ENCODE data around the gene EFCAB12.

DNA sequence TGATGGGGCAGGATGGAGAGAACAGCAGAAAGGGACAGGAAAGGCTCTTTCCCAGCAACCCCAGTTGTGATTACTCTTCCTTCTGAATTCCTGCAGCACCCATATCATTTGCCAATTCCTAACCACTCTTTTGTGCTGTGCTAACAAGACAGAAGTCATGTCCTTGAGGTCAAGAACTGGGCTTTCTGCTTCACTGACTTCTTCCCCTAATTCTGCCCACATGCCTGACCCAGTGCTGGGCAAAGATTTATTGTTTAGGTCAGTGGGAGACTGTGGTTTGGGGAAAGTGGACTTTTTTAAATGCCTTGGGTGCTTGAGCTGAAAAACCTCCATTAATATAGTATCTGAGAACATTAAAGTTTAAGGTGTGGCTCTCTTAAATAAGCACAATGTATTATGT, 4.2 kb upstream of the EFCAB12 start:
- no peak for TF ChIP-seq CTCF (IDR thresholded peaks at IDR 0.05; ENCODE audit: insufficient read depth, low read length)
- TF ChIP-seq POLR2AphosphoS5 (IDR thresholded peaks at IDR 0.05; ENCODE audit: low read depth) = no peak
- TF ChIP-seq, protein P1, sequence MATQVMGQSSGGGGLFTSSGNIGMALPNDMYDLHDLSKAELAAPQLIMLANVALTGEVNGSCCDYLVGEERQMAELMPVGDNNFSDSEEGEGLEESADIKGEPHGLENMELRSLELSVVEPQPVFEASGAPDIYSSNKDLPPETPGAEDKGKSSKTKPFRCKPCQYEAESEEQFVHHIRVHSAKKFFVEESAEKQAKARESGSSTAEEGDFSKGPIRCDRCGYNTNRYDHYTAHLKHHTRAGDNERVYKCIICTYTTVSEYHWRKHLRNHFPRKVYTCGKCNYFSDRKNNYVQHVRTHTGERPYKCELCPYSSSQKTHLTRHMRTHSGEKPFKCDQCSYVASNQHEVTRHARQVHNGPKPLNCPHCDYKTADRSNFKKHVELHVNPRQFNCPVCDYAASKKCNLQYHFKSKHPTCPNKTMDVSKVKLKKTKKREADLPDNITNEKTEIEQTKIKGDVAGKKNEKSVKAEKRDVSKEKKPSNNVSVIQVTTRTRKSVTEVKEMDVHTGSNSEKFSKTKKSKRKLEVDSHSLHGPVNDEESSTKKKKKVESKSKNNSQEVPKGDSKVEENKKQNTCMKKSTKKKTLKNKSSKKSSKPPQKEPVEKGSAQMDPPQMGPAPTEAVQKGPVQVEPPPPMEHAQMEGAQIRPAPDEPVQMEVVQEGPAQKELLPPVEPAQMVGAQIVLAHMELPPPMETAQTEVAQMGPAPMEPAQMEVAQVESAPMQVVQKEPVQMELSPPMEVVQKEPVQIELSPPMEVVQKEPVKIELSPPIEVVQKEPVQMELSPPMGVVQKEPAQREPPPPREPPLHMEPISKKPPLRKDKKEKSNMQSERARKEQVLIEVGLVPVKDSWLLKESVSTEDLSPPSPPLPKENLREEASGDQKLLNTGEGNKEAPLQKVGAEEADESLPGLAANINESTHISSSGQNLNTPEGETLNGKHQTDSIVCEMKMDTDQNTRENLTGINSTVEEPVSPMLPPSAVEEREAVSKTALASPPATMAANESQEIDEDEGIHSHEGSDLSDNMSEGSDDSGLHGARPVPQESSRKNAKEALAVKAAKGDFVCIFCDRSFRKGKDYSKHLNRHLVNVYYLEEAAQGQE (IDR thresholded peaks at IDR 0.05; ENCODE audit: insufficient replicate concordance, low read depth) = no peak
- TF ChIP-seq GABPA (IDR thresholded peaks at IDR 0.05; ENCODE audit: low read depth) = no peak
